HS-27A (cell line): ENCODE data around the gene GOLGA3.
"Not testable (repeated sequence)": the region's sequence is repeated elsewhere in the genome, so short reads cannot be mapped to it uniquely, and the experiment has no call there.

Experiments used
- DNase-seq: peaks from one replicate; pipeline ENCODE4 v3.0.0-alpha.2; 2012; ENCODE audit warnings: low read depth, missing footprints

GOLGA3 gene

GRCh38 chr12:132776816-132777568 lies 51.7 kb downstream of the GOLGA3 start:
- DNase-seq, result no peak

- not testable (repeated sequence) for DNase-seq
Observed at GRCh38 chr12:132776230-132776625, 52.4 kb downstream of the GOLGA3 start.

- no peak for DNase-seq
Observed at GRCh38 chr12:132775502-132776229, 53.0 kb downstream of the GOLGA3 start.

GRCh38 chr12:132774646-132775275 lies 53.9 kb downstream of the GOLGA3 start:
- DNase-seq, result no peak

- no peak for DNase-seq
Observed at GRCh38 chr12:132774159-132774558, 54.5 kb downstream of the GOLGA3 start.

- DNase-seq, result no peak
Observed at GRCh38 chr12:132773077-132773955, 55.4 kb downstream of the GOLGA3 start.

GRCh38 chr12:132772606-132773005 lies 56.1 kb downstream of the GOLGA3 start:
- DNase-seq, result no peak

GRCh38 chr12:132771126-132771838 lies 57.4 kb downstream of the GOLGA3 start:
- DNase-seq, result no peak

- no peak for DNase-seq
Observed at GRCh38 chr12:132766380-132767085, 62.1 kb downstream of the GOLGA3 start.

- DNase-seq, result no peak
Observed at GRCh38 chr12:132765361-132765760, 63.3 kb downstream of the GOLGA3 start.

GRCh38 chr12:132764231-132764630 lies 64.4 kb downstream of the GOLGA3 start:
- no peak for DNase-seq

GRCh38 chr12:132761921-132762583 lies 66.6 kb downstream of the GOLGA3 start:
- DNase-seq, result no peak

- no peak for DNase-seq
Observed at GRCh38 chr12:132761032-132761920, 67.4 kb downstream of the GOLGA3 start, which contains the start of gene ANKLE2. Gene ANKLE2, minus strand, starts transcription at chr12:132761832. Its CDS starts 34 bp downstream, at chr12:132761798.

- no peak for DNase-seq
Observed at GRCh38 chr12:132759359-132759758, 69.3 kb downstream of the GOLGA3 start.

GRCh38 chr12:132758825-132759224 lies 69.8 kb downstream of the GOLGA3 start:
- DNase-seq, result not testable (repeated sequence)

GRCh38 chr12:132754160-132754932 lies 74.3 kb downstream of the GOLGA3 start:
- DNase-seq, result no peak

- DNase-seq, result not testable (repeated sequence)
Observed at GRCh38 chr12:132753670-132754069, 75.0 kb downstream of the GOLGA3 start.

- no peak for DNase-seq
Observed at GRCh38 chr12:132748319-132748718, 80.3 kb downstream of the GOLGA3 start.
